GM23248 (cell line): ENCODE results near the gene WDR18. TPM values are rescaled to one million over a fixed set of nuclear protein-coding genes. Genes with fewer than 3 reads are reported as not detected.

ENCODE experiments used
- DNase-seq: peaks from one replicate; pipeline ENCODE4 v3.0.0-alpha.2; 2015
- H2AFZ ChIP-seq: fragments of 200-600 bp; sonication (generic); 2 replicates; pipeline ENCODE4 v1.6.1; 2016; ENCODE audit warnings: antibody characterized with exemption
- H3F3A ChIP-seq: fragments of 200-600 bp; sonication (generic); 2 replicates; pipeline ENCODE4 v1.6.1; 2016; ENCODE audit warnings: mild to moderate bottlenecking, antibody characterized with exemption, mixed run types; ENCODE audit not compliant: insufficient read depth
- H3K27ac ChIP-seq: fragments of 200-600 bp; sonication (generic); 2 replicates; pipeline ENCODE4 v1.5.1; 2016; ENCODE audit warnings: mild to moderate bottlenecking
- H3K27me3 ChIP-seq: fragments of 200-600 bp; sonication (generic); replicated peaks from 2 replicates; pipeline ENCODE4 v1.6.1; 2016; ENCODE audit warnings: mild to moderate bottlenecking; ENCODE audit not compliant: insufficient read depth
- H3K36me3 ChIP-seq: fragments of 200-600 bp; sonication (generic); 2 replicates; pipeline ENCODE4 v1.6.1; 2016; ENCODE audit warnings: low read depth, mild to moderate bottlenecking
- H3K4me1 ChIP-seq: fragments of 200-600 bp; sonication (generic); 2 replicates; pipeline ENCODE4 v1.6.1; 2016; ENCODE audit warnings: mild to moderate bottlenecking; ENCODE audit not compliant: insufficient read depth
- H3K4me2 ChIP-seq: fragments of 200-600 bp; sonication (generic); one replicate; pipeline ENCODE4 v1.6.1; 2016; ENCODE audit warnings: mild to moderate bottlenecking; ENCODE audit not compliant: unreplicated experiment
- H3K4me3 ChIP-seq: fragments of 200-600 bp; sonication (generic); 2 replicates; pipeline ENCODE4 v1.5.1; 2016; ENCODE audit warnings: mild to moderate bottlenecking
- H3K79me2 ChIP-seq: fragments of 200-600 bp; sonication (generic); 2 replicates; pipeline ENCODE4 v1.6.1; 2016; ENCODE audit warnings: mild to moderate bottlenecking; ENCODE audit not compliant: insufficient read depth
- H3K9ac ChIP-seq: fragments of 200-600 bp; sonication (generic); 2 replicates; pipeline ENCODE4 v1.6.1; 2016; ENCODE audit warnings: mild to moderate bottlenecking
- H3K9me2 ChIP-seq: fragments of 200-600 bp; sonication (generic); 2 replicates; pipeline ENCODE4 v1.6.1; 2016; ENCODE audit warnings: mixed run types, mild to moderate bottlenecking, moderate library complexity; ENCODE audit not compliant: insufficient read depth
- H3K9me3 ChIP-seq: fragments of 200-600 bp; sonication (generic); one replicate; pipeline ENCODE4 v1.6.1; 2017; ENCODE audit warnings: low read depth
- H4K20me1 ChIP-seq: fragments of 200-600 bp; sonication (generic); 2 replicates; pipeline ENCODE4 v1.6.0; 2016; ENCODE audit not compliant: insufficient read depth
- EZH2 ChIP-seq: fragments of 200-600 bp; sonication (generic); IDR thresholded peaks from 2 replicates; pipeline ENCODE4 v1.6.1; 2018; ENCODE audit warnings: antibody characterized with exemption, mild to moderate bottlenecking; ENCODE audit not compliant: insufficient read depth, poor library complexity, severe bottlenecking
- EZH2phosphoT487 ChIP-seq: fragments of 200-600 bp; sonication (generic); IDR thresholded peaks from 2 replicates; pipeline ENCODE4 v1.6.1; 2018; ENCODE audit warnings: antibody characterized with exemption, moderate library complexity, mild to moderate bottlenecking, low read depth; ENCODE audit not compliant: insufficient read depth
- WGBS, 2 experiments: methylation state at CpG; one replicate each; pipeline ENCODE4 v1.1.6; 2015 to 2017; ENCODE audit warnings: low lambda C conversion rate in 2 of 2, low coverage in 1 of 2; ENCODE audit errors: missing lambda C conversion rate in 2 of 2; 5-methylcytosine and 5-hydroxymethylcytosine counted together
- in situ Hi-C: fragments of 300-500 bp; cut with MboI; formaldehyde crosslinking; loops from 2 replicates; pipeline ENCODE4 v1.15.0; 2020
- polyA plus RNA-seq: library from polyadenylated mRNA; unstranded; fragments of >200 nt; fragmentation: Nextera tagmentation; extraction: Ambion mirVana; gene quantifications from 2 replicates; pipeline ENCODE4 v1.2.1, GENCODE V29; 2016
- total RNA-seq: library from RNA; depleted of rRNA; stranded (reverse); fragments of >200 nt; shearing (Covaris generic); gene quantifications from 2 replicates; pipeline ENCODE4 v1.2.3, GENCODE V29; 2014

WDR18 gene
- total and polyA plus RNA-seq, 2 experiments from 2014 or later, result 83.4 to 157 TPM

- no peak for DNase-seq
- 30 to 36% methylated on average over 3 of the region's 3 CpGs for WGBS, 2 experiments
- no peak overlapping the region for H3K9ac ChIP-seq
- no peak overlapping the region for H3K4me3 ChIP-seq
- H3K9me3 ChIP-seq, result no peaks in the 10 kb centered on the region
- H3K27ac ChIP-seq, result no peak overlapping the region
- H3F3A ChIP-seq, result no peaks in the 10 kb centered on the region
- H3K79me2 ChIP-seq, result no peaks in the 10 kb centered on the region
- H3K9me2 ChIP-seq, result no peaks in the 10 kb centered on the region
- no peaks in the 10 kb centered on the region for H4K20me1 ChIP-seq
- peaks cover 27% of the 10 kb centered on the region for H3K27me3 ChIP-seq
- in situ Hi-C loops, result no loop called here
- H3K4me2 ChIP-seq, result no peak overlapping the region
- no peak overlapping the region for H2AFZ ChIP-seq
- no peaks in the 10 kb centered on the region for H3K4me1 ChIP-seq
- TF ChIP-seq EZH2phosphoT487 (no peak), EZH2 (no peak)
- no peaks in the 10 kb centered on the region for H3K36me3 ChIP-seq
Observed at GRCh38 chr19:999379-999719, 15.2 kb downstream of the WDR18 start.

- H3K27ac ChIP-seq, result no peak within 1 kb of the TSS
- no peak within 1 kb of the TSS for H2AFZ ChIP-seq
- H3K79me2 ChIP-seq, result no peaks in the 10 kb centered on the region
- 0 out of 2 replicates have a peak, but pooled peaks have one; percentile 36 for TF ChIP-seq EZH2phosphoT487
- no peak for TF ChIP-seq EZH2
- H3K9ac ChIP-seq, result no peak within 1 kb of the TSS
- WGBS, 2 experiments, result 1 to 5% methylated on average over 26 to 36 of the region's 43 CpGs
- H3K9me2 ChIP-seq, result no peaks in the 10 kb centered on the region
- no peaks in the 10 kb centered on the region for H3K36me3 ChIP-seq
- H3K4me1 ChIP-seq, result no peaks in the 10 kb centered on the region
- in situ Hi-C loops, result no loop called here
- H3K27me3 ChIP-seq, result peaks cover 27% of the 10 kb centered on the region
- H3K4me3 ChIP-seq, result peak within 1 kb of the TSS; percentile 49
- H4K20me1 ChIP-seq, result no peaks in the 10 kb centered on the region
- H3K9me3 ChIP-seq, result no peaks in the 10 kb centered on the region
- peak within 1 kb of the TSS; percentile 28 for H3K4me2 ChIP-seq
- DNase-seq, result peak; percentile 77
- H3F3A ChIP-seq, result no peaks in the 10 kb centered on the region
Observed at GRCh38 chr19:1000095-1000494, 15.9 kb downstream of the WDR18 start, which contains the start of gene GRIN3B. GRIN3B (plus strand) TSS chr19:1000419; CDS start chr19:1000438, 19 bp downstream.

- no peaks in the 10 kb centered on the region for H3K36me3 ChIP-seq
- no peaks in the 10 kb centered on the region for H3K9me2 ChIP-seq
- no peaks in the 10 kb centered on the region for H3F3A ChIP-seq
- no peak overlapping the region for H3K4me2 ChIP-seq
- H3K9ac ChIP-seq, result no peak overlapping the region
- no peaks in the 10 kb centered on the region for H3K79me2 ChIP-seq
- H3K27ac ChIP-seq, result no peak overlapping the region
- peaks cover 24% of the 10 kb centered on the region for H3K27me3 ChIP-seq
- no peaks in the 10 kb centered on the region for H3K9me3 ChIP-seq
- TF ChIP-seq EZH2 (peak; percentile 28), EZH2phosphoT487 (no peak)
- H3K4me1 ChIP-seq, result no peaks in the 10 kb centered on the region
- in situ Hi-C loops, result no loop called here
- WGBS, 2 experiments, result 5 to 8% methylated on average over 23 to 57 of the region's 73 CpGs
- DNase-seq, result no peak
- no peaks in the 10 kb centered on the region for H4K20me1 ChIP-seq
- H3K4me3 ChIP-seq, result no peak overlapping the region
- H2AFZ ChIP-seq, result no peak overlapping the region
Observed at GRCh38 chr19:1000591-1001537, 16.7 kb downstream of the WDR18 start.

- peak; percentile 58 for DNase-seq
- Histone ChIP-seq H3K9me2 (no peaks in the 10 kb centered on the region), H3K27me3 (peaks cover 18% of the 10 kb centered on the region), H3K4me1 (no peaks in the 10 kb centered on the region), H3K4me3 (no peak overlapping the region), H3K9me3 (no peaks in the 10 kb centered on the region), H3K4me2 (no peak overlapping the region), H3K79me2 (no peaks in the 10 kb centered on the region), H3K27ac (no peak overlapping the region), H4K20me1 (no peaks in the 10 kb centered on the region), H3F3A (no peaks in the 10 kb centered on the region), H2AFZ (no peak overlapping the region), H3K36me3 (no peaks in the 10 kb centered on the region), H3K9ac (no peak overlapping the region)
- 4 to 7% methylated on average over 10 to 20 of the region's 20 CpGs for WGBS, 2 experiments
- TF ChIP-seq EZH2, result no peak
- TF ChIP-seq EZH2phosphoT487, result no peak
- in situ Hi-C loops, result no loop called here
Observed at GRCh38 chr19:1001538-1002166, 17.5 kb downstream of the WDR18 start.
